Measurements from ENCODE around the gene ID4.

Gene ID4

GRCh38 chr6:19836799-19837510 lies at the start of gene ID4:
Gene ID4, plus strand, starts transcription at chr6:19837370. Its CDS starts 385 bp downstream, at chr6:19837755.
- peak; percentile 86 for DNase-seq (ENCODE audit: low spot score)

- no peak for DNase-seq (ENCODE audit: low spot score)
These were observed 48.5 kb upstream of the ID4 start for GRCh38 chr6:19788686-19789085.

DNA sequence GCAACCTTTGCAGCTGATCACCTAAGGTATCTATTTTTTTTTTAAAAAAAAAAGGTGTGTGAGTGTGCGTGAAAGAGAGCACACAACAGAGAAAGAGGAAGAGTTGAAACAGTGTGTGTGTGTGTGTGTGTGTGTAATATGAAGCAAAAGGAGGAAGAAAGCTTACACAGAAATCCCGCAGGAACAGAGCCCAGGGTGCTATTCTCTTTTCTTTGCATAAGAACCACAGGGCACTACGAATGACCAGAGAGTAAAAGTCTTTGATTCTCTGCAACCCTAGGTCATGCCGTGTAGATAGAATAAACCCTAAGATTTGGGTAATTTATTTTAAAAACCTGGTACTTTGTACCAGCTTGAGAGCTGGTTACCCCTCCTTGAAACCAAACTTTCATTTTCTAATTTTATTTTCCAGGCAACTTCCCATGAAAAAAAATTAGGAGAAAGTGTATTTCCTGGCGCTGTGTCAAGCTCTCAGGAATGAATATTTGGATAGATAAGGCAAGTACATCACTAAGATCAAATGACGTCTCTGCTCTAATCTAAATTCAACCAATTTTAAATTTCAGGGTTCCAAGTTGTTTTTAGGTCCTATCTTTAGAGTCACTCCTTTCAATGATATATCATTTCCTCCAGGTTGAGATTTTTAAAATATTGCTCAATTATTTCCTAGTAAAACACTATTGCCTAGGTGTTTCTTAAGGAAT lies 47.9 kb upstream of the ID4 start:
- DNase-seq (ENCODE audit: low spot score), result no peak

DNA sequence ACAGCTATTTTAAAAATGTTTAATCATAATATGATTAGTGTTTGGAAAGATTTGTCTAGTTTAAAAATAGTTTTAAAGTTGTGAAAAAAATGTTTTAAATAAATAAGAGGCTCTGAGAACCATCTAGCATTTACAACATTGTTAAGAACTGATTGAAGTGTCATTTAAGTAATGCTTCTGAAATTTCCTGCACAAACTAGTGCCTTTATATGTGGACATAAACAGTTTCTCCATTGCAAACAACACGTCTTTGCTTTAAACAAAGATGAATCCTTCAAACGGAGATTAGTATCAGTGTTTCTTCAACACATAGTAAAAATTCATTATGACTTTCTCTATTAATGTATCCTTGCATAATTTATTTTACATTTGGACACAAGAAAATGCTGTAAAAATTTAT lies 45.9 kb upstream of the ID4 start:
- no peak for DNase-seq (ENCODE audit: low spot score)

- DNase-seq (ENCODE audit: low spot score), result no peak
These were observed 42.0 kb upstream of the ID4 start for GRCh38 chr6:19795211-19795610.

DNA sequence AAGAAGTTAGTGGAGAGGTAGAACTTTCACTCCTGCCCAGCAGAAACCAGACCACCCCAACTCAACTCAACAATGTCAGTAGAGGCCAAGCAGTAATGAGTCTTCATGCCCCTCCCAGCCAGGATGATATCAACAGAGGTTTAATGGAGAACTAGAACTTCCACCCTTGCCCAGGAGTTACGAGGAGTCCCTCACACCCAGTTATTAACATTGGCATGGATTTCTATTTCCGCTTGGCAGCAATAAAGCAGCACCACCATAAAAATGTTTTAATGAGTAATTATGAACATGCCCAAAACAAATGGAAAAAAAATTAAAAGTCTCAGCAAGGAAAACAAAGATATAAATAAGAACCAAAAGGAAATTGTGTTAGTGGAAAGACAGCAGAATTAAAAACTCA lies 40.7 kb upstream of the ID4 start:
- no peak for DNase-seq (ENCODE audit: low spot score)

DNA sequence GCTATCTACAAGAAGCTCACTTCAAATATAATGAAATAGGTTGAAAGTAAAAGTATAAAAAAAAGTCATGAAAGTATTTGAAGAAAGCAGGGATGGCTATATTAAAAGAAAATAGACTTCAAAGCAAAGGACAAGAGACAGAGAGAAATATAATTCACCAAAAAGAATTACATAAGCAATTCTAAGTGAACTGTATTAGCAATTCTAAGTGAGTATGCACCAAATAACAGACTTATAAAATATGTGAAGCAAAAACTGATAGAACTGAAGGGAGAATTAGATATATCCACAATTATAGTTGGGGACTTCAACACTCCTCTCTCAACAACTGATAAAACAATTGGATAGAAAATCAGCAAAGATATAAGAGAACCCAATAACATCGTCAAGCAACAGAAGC lies 38.8 kb upstream of the ID4 start:
- no peak for DNase-seq (ENCODE audit: low spot score)

DNA sequence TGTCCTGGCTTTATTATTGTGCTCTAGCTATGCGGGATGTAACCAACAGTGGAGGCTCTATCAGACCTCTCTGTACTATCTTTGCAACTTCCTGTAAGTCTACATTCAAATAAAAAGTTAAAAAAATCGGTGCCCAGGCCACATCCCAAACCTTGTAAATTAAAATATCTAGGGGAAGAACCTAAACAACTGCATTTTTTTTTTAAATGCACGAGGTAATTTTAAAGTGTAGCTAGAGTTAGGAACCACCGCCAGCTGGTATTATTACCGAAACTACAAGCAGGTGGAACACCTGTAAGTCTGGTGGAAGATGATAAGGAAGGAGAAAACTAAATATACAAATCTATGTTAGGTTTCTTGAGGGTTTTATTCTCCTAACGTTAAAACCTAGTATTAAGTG lies 34.5 kb upstream of the ID4 start:
- no peak for DNase-seq (ENCODE audit: low spot score)

DNA sequence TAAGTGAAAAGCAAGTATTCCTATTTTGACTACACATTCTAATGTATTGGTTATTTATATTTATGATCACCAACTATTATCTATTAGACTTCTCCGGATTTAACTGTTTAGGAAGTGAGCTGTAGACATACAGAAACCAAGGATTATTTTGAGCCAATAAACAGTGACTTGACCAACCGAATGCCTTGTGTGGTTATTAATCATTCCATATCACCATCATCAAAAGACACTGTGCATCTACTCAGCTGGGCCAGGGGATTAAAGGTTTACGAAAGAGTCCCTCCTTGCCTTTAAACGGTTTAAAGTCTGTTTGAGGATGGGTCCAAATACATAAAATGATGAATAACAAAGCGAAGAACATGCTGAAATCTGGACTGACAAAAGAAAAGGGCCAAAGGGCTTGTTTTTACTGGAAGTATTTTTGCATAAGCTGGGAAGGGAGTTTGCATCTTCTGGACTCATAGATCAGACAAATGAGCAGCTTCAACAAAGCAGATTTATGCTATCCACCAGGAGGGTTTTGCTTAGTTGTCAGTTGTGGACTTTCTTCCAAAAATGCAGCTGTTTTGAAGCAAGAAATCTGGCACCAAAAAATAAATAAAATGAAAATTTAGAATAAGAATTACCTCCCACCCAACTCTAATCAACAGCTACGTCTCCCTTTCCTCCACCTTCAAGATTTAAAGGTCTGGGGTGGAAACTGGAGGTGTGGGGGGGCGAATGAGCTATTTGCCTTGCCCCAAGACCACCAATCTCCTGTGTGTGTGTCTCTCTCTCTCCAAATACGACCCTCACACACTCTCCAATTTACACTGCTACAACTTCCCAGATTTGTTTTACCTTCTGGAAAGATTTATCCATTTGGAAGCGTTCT lies 33.6 kb upstream of the ID4 start:
- no peak for DNase-seq (ENCODE audit: low spot score)

- peak; percentile 61 for DNase-seq (ENCODE audit: low spot score)
These were observed 32.7 kb upstream of the ID4 start for GRCh38 chr6:19804205-19805128.

GRCh38 chr6:19805129-19805481 lies 32.1 kb upstream of the ID4 start:
- DNase-seq (ENCODE audit: low spot score), result no peak

DNA sequence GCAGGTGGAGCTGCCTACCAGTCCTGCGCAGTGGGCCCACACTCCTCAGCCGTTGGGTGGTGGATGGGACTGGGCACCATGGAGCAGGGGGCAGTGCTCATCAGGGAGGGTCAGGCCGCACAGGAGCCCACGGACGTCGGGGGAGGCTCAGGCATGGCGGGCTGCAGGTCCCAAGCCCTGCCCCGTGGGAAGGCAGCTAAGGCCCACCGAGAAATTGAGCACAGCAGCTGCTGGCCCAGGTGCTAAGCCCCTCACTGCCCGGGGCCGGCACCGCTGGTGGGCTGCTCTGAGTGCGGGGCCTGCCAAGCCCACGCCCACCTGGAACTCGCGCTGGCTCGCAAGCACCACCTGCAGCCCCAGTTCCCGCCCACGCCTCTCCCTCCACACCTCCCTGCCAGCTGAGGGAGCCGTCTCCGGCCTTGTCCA lies 30.2 kb upstream of the ID4 start:
- DNase-seq (ENCODE audit: low spot score), result no peak

DNA sequence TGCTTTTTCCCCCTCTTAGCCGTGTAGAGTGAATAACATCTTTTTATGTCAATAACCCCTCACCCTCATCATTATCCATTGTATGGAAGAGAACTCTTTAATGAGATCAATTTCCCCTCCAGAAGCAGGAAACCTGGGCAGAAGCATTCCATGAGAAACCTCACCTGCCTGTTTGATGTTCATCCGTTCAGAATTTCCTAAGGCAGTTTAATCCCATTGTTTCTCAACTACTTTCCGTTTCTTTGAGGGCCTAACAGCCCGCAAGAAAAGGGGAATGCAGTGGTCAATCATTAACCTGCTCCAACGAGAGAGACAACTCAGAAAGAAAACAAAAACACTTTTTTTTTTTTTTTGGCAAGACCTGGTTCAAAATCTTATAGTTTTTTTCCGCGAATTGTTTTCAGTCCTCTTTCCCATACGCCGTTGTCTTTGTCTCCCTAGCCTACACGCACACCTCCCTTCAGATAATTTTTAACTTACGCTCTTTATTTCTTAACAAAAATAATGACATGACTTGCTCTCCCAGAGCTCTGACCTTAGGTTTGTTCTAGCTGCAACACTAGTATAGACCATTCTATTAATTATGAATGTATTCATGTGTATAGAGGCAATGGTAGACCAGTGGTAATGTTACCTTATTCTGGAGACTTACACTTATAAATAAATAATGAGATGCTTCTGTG lies 25.6 kb upstream of the ID4 start:
- peak; percentile 17 for DNase-seq (ENCODE audit: low spot score)

- DNase-seq (ENCODE audit: low spot score), result no peak
These were observed 24.6 kb upstream of the ID4 start for GRCh38 chr6:19812512-19813119.

- no peak for DNase-seq (ENCODE audit: low spot score)
These were observed 18.4 kb upstream of the ID4 start for GRCh38 chr6:19818805-19819204.

- DNase-seq (ENCODE audit: low spot score), result no peak
These were observed 12.9 kb upstream of the ID4 start for GRCh38 chr6:19824058-19824807.

- DNase-seq (ENCODE audit: low spot score), result no peak
These were observed 9.9 kb upstream of the ID4 start for GRCh38 chr6:19827247-19827646.

DNA sequence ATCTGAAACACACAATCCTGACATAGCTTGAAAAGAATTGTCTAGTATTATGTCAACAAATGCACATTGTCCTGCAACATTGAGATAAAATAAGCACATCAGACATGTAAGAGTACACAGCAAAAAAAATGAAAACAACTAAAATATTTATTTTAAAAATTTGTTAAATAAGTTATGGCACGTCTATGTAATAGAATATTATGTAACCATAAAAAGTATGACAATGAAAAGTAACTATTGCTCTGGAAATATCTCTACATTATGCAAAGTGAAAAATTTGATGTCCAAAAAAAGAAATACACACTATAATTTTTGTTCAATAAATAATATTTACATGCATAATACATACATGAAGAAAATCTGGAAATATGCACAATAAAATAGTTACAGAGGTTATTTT lies 9.3 kb upstream of the ID4 start:
- DNase-seq (ENCODE audit: low spot score), result no peak

- DNase-seq (ENCODE audit: low spot score), result no peak
These were observed 7.0 kb upstream of the ID4 start for GRCh38 chr6:19830171-19830570.

DNA sequence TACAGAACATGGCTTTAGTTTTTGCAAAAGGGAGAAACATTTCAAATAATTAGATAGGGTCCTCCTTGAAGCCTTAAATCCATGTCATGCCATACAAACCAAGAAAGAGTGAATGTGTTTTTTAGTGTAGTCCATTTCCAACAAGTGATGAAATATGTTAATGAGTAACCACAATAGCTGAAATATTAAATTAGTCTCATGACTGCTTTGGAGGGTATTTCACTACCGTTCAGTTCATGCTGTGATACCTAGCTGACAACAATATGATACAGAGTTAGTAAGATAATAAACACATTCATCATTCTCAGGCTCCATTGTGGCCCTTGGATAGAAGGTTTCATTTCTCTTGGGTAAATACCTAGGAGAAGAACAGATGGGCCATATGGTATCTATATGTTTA lies 5.8 kb upstream of the ID4 start:
- DNase-seq (ENCODE audit: low spot score), result no peak

Measured in HuH-7 (cell line).